IMR-90 (cell line): ENCODE measurements around the gene TMEM43. TPM values are rescaled to one million over a fixed set of nuclear protein-coding genes. Genes with fewer than 3 reads are reported as not detected.

ENCODE experiments used
- ATAC-seq: fragments of 200-7000 bp; cut with Tn5 transposase; 2 replicates; pipeline ENCODE4 v1.9.1; 2020; ENCODE audit warnings: low read depth, mild to moderate bottlenecking, moderate library complexity
- BruUV-seq: library from RNA; stranded (reverse); fragments of 400-500 nt; replicated peaks from 2 replicates; lab custom pipeline; 2021; lab: Mats Ljungman, UMichigan
- CTCF ChIA-PET: fragments of 300-600 bp; formaldehyde crosslinking; extraction: SDS; loops from one replicate; lab custom pipeline; 2021; ENCODE audit warnings: antibody characterized with exemption; lab: Yijun Ruan, JAX
- POLR2A ChIA-PET: fragments of 300-600 bp; sonication (Branson Sonifier 250); formaldehyde crosslinking; loops from one replicate; lab custom pipeline; 2022; ENCODE audit warnings: antibody characterized with exemption; ENCODE audit not compliant: unreplicated experiment; lab: Charles Lee
- DNase-seq: peaks from one replicate; pipeline ENCODE4 v3.0.0; 2013
- H2AFZ ChIP-seq: replicated peaks from 2 replicates; pipeline ENCODE3; 2013; ENCODE audit warnings: low read length, mild to moderate bottlenecking; ENCODE audit not compliant: poor library complexity
- H2AK5ac ChIP-seq: 2 replicates; pipeline ENCODE4 v1.6.1; 2013; ENCODE audit warnings: low read depth, low read length, inconsistent platforms
- H2AK9ac ChIP-seq: replicated peaks from 2 replicates; pipeline ENCODE3; 2013; ENCODE audit warnings: mild to moderate bottlenecking, low read depth, low read length, moderate library complexity; ENCODE audit not compliant: poor library complexity
- H2BK120ac ChIP-seq: 2 replicates; pipeline ENCODE4 v1.6.1; 2013; ENCODE audit warnings: low read depth, low read length, inconsistent platforms
- H2BK15ac ChIP-seq: 3 replicates; pipeline ENCODE4 v1.6.1; 2013; ENCODE audit warnings: low read depth, low read length, inconsistent platforms
- H2BK20ac ChIP-seq: 2 replicates; pipeline ENCODE4 v1.6.1; 2013; ENCODE audit warnings: low read depth, mild to moderate bottlenecking, inconsistent platforms, low read length, moderate library complexity
- H2BK5ac ChIP-seq: 2 replicates; pipeline ENCODE4 v1.6.1; 2013; ENCODE audit warnings: mild to moderate bottlenecking, low read depth, low read length, inconsistent platforms; ENCODE audit not compliant: poor library complexity, severe bottlenecking
- H3K14ac ChIP-seq: replicated peaks from 2 replicates; pipeline ENCODE4 v1.6.1; 2013; ENCODE audit warnings: low read depth, low read length, inconsistent platforms
- H3K18ac ChIP-seq: 2 replicates; pipeline ENCODE4 v1.6.1; 2013; ENCODE audit warnings: low read depth, low read length, control low read depth
- H3K23ac ChIP-seq: 2 replicates; pipeline ENCODE4 v1.6.1; 2013; ENCODE audit warnings: low read depth, low read length, inconsistent platforms
- H3K27ac ChIP-seq: 2 replicates; pipeline ENCODE4 v1.5.1; 2013; ENCODE audit warnings: mild to moderate bottlenecking, control low read depth, low read length; ENCODE audit not compliant: insufficient read depth
- H3K27me3 ChIP-seq: 2 replicates; pipeline ENCODE4 v1.6.1; 2013; ENCODE audit warnings: low read length; ENCODE audit not compliant: control insufficient read depth, insufficient read depth
- H3K36me3 ChIP-seq: 2 replicates; pipeline ENCODE4 v1.6.1; 2013; ENCODE audit warnings: low read length, mixed read lengths; ENCODE audit not compliant: control insufficient read depth, insufficient read depth
- H3K4ac ChIP-seq: 2 replicates; pipeline ENCODE4 v1.6.1; 2013; ENCODE audit warnings: low read depth, low read length, inconsistent platforms
- H3K4me1 ChIP-seq: 2 replicates; pipeline ENCODE4 v1.6.1; 2013; ENCODE audit warnings: low read length, mixed read lengths; ENCODE audit not compliant: control insufficient read depth, insufficient read depth
- H3K4me2 ChIP-seq: 2 replicates; pipeline ENCODE4 v1.6.1; 2013; ENCODE audit warnings: low read depth, mild to moderate bottlenecking, control low read depth, low read length, moderate library complexity
- H3K4me3 ChIP-seq: 2 replicates; pipeline ENCODE4 v1.5.1; 2013; ENCODE audit warnings: low read depth, mild to moderate bottlenecking, control low read depth, low read length, moderate library complexity; ENCODE audit not compliant: insufficient read depth
- H3K56ac ChIP-seq: 2 replicates; pipeline ENCODE4 v1.6.1; 2013; ENCODE audit warnings: low read length, inconsistent platforms; ENCODE audit not compliant: insufficient read depth; ENCODE audit errors: extremely low read depth
- H3K79me1 ChIP-seq, 2 experiments: 2 replicates each; pipeline ENCODE4 v1.6.1; 2013; ENCODE audit warnings: low read length in 2 of 2, inconsistent platforms in 1 of 2, low read depth in 1 of 2
- H3K9ac ChIP-seq: 2 replicates; pipeline ENCODE4 v1.6.1; 2013; ENCODE audit warnings: low read depth, low read length, control low read depth
- H3K9me1 ChIP-seq: 2 replicates; pipeline ENCODE4 v1.6.1; 2013; ENCODE audit warnings: low read length, inconsistent platforms; ENCODE audit not compliant: insufficient read depth
- H3K9me3 ChIP-seq: 2 replicates; pipeline ENCODE4 v1.6.1; 2013; ENCODE audit warnings: low read length; ENCODE audit not compliant: control insufficient read depth, insufficient read depth
- H4K20me1 ChIP-seq: 2 replicates; pipeline ENCODE4 v1.6.1; 2013; ENCODE audit warnings: low read length, inconsistent platforms; ENCODE audit not compliant: insufficient read depth
- H4K5ac ChIP-seq: 2 replicates; pipeline ENCODE4 v1.6.1; 2013; ENCODE audit warnings: mild to moderate bottlenecking, low read depth, low read length, control low read depth
- H4K8ac ChIP-seq, 2 experiments: 2 replicates each; pipeline ENCODE4 v1.6.1; 2013; ENCODE audit warnings: low read depth in 2 of 2, low read length in 2 of 2, control low read depth in 1 of 2, inconsistent platforms in 1 of 2
- H4K91ac ChIP-seq: 2 replicates; pipeline ENCODE4 v1.6.1; 2013; ENCODE audit warnings: low read depth, low read length, inconsistent platforms; ENCODE audit not compliant: insufficient read depth
- CHD1 ChIP-seq: IDR thresholded peaks from 2 replicates; pipeline ENCODE4 v1.6.1; 2012; ENCODE audit warnings: low read depth, low read length, improper control_type of control experiment
- NFE2L2 ChIP-seq: fragments of 150-350 bp; IDR thresholded peaks from 2 replicates; pipeline ENCODE4 v1.6.1; 2016; ENCODE audit warnings: low read depth, mild to moderate bottlenecking, low read length
- RCOR1 ChIP-seq: IDR thresholded peaks from 2 replicates; pipeline ENCODE4 v1.6.1; 2012; ENCODE audit warnings: mild to moderate bottlenecking, low read length, improper control_type of control experiment; ENCODE audit not compliant: insufficient replicate concordance
- RFX5 ChIP-seq: IDR thresholded peaks from 2 replicates; pipeline ENCODE4 v1.8.0; 2012; ENCODE audit warnings: low read depth, mild to moderate bottlenecking, low read length, moderate library complexity
- SMC3 ChIP-seq: fragments of 150-350 bp; IDR thresholded peaks from 2 replicates; pipeline ENCODE4 v1.6.1; 2016; ENCODE audit warnings: low read depth, mild to moderate bottlenecking, antibody characterized with exemption, low read length, moderate library complexity
- whole genome bisulfite sequencing, 2 experiments: methylation state at CpG; one replicate each; pipeline versions ENCODE4 v1.1.5 to v1.1.7; 2013; ENCODE audit warnings: missing lambda C conversion rate in 2 of 2; ENCODE audit not compliant: insufficient read length in 1 of 2; ENCODE audit errors: extremely low coverage in 2 of 2; 5-methylcytosine and 5-hydroxymethylcytosine counted together
- dilution Hi-C: fragments of 300-500 bp; cut with HindIII; formaldehyde crosslinking; loops from one replicate; pipeline ENCODE4 v1.14.3; 2018; ENCODE audit warnings: low sequenced_read_pairs; ENCODE audit not compliant: unreplicated experiment
- in situ Hi-C: fragments of 300-500 bp; cut with MboI; formaldehyde crosslinking; loops from 3 replicates; pipeline ENCODE4 v1.14.3; 2019; ENCODE audit warnings: low sequenced_read_pairs, inconsistent platforms, mixed read lengths
- intact Hi-C: fragments of 100-400 bp; cut with micrococcal nuclease; formaldehyde crosslinking; loops from 2 replicates; pipeline ENCODE4 v1.10.0; 2022
- polyA plus RNA-seq, 3 experiments: library from polyadenylated mRNA; depleted of rRNA; stranded (reverse); fragments of >200 nt; gene quantifications; 2 replicates each; pipeline ENCODE4 v1.2.3, GENCODE V29; 2012; ENCODE audit warnings: low replicate concordance in 1 of 3
- total RNA-seq: library from RNA; depleted of rRNA; stranded (reverse); fragments of >200 nt; gene quantifications from 2 replicates; pipeline ENCODE4 v1.2.3, GENCODE V29; 2012

TMEM43 gene
- total and polyA plus RNA-seq, 2 of the 4 experiments (the other 2 are of a cell fraction) = 109 to 114 TPM

- Histone ChIP-seq H2BK120ac (no peak overlapping the region), H2AK5ac (no peak overlapping the region), H2BK5ac (no peak overlapping the region), H3K9me1 (peaks cover 2% of the 10 kb centered on the region; the same call in 1 of the 2 replicates), H3K9ac (no peak overlapping the region), H3K27me3 (no peaks in the 10 kb centered on the region), H2AFZ (no peak overlapping the region), H3K4me1 (no peaks in the 10 kb centered on the region), H4K20me1 (no peaks in the 10 kb centered on the region), H4K5ac (no peak overlapping the region), H2BK15ac (no peak overlapping the region), H2AK9ac (no peak overlapping the region), H3K9me3 (no peaks in the 10 kb centered on the region), H3K56ac (no peak overlapping the region), H3K4ac (no peak overlapping the region), H3K79me1 (peaks cover 25 to 35% of the 10 kb centered on the region in 2 experiments), H3K4me2 (no peak overlapping the region), H3K4me3 (no peak overlapping the region), H3K36me3 (peaks cover 70% of the 10 kb centered on the region), H2BK20ac (no peak overlapping the region), H4K91ac (no peak overlapping the region), H3K23ac (no peak overlapping the region), H3K27ac (no peak overlapping the region), H3K14ac (no peak overlapping the region), H4K8ac (no peak overlapping the region), H3K18ac (no peak overlapping the region)
- BruUV-seq = no TSS peak
- ATAC-seq (no peak), DNase-seq (no peak)
- TF ChIP-seq CHD1 = no peak
- no peak for TF ChIP-seq NFE2L2
- TF ChIP-seq SMC3 = no peak
- no peak for TF ChIP-seq RCOR1
- no peak for TF ChIP-seq RFX5
- in situ Hi-C loops = no loop called here
- 86% methylated on average over 7 of the region's 7 CpGs; no CpG with 5 or more reads in 1 of the 2 experiments for WGBS, 2 experiments
- dilution Hi-C loops = no loop called here
- ChIA-PET CTCF (no interaction called here), POLR2A (no interaction called here)
- intact Hi-C loops = no loop called here
These were observed 30.1 kb downstream of the TMEM43 start for GRCh38 chr3:14154895-14155440.
